Endometrial microvascular endothelial cells (primary cell): Measurements from ENCODE around the gene NEDD8. TPM values are rescaled to one million over a fixed set of nuclear protein-coding genes. Genes with fewer than 3 reads are reported as not detected.

Experiments used
- in situ Hi-C: cut with HindIII; loops from 2 replicates; pipeline ENCODE4 v1.10.0; 2017; ENCODE audit warnings: low sequenced_read_pairs, low pct_unique_long_range_greater_than_20kb; ENCODE audit errors: inconsistent ontology term
- total RNA-seq: library from RNA; depleted of rRNA; stranded (reverse); fragments of >200 nt; gene quantifications from one replicate; pipeline ENCODE4 v1.2.3, GENCODE V29; 2015; ENCODE audit errors: inconsistent ontology term

The NEDD8 gene
- total RNA-seq, 1 donor from 2014 or later = 193 TPM

GRCh38 chr14:24187539-24187915, 44.6 kb downstream of the NEDD8 start:
- in situ Hi-C loops = no loop called here

- in situ Hi-C loops = no loop called here
These were observed 45.2 kb downstream of the NEDD8 start for GRCh38 chr14:24186831-24187538.

- in situ Hi-C loops = no loop called here
These were observed 46.4 kb downstream of the NEDD8 start for GRCh38 chr14:24185741-24186140.

- in situ Hi-C loops = no loop called here
These were observed 47.1 kb downstream of the NEDD8 start for GRCh38 chr14:24185026-24185425.

GRCh38 chr14:24184104-24184970, 47.8 kb downstream of the NEDD8 start:
- in situ Hi-C loops = no loop called here

GRCh38 chr14:24183014-24183481, 49.1 kb downstream of the NEDD8 start:
- in situ Hi-C loops = no loop called here

- in situ Hi-C loops = no loop called here
These were observed 49.9 kb downstream of the NEDD8 start for GRCh38 chr14:24182110-24182882.

- in situ Hi-C loops = no loop called here
These were observed 50.6 kb downstream of the NEDD8 start for GRCh38 chr14:24181371-24182077.

- in situ Hi-C loops = no loop called here
These were observed 52.0 kb downstream of the NEDD8 start for GRCh38 chr14:24179961-24180796.

- in situ Hi-C loops = no loop called here
These were observed 52.7 kb downstream of the NEDD8 start for GRCh38 chr14:24179294-24179960.

- in situ Hi-C loops = no loop called here
These were observed 53.6 kb downstream of the NEDD8 start for GRCh38 chr14:24178399-24179178.

- in situ Hi-C loops = no loop called here
These were observed 54.3 kb downstream of the NEDD8 start for GRCh38 chr14:24177891-24178290.

GRCh38 chr14:24177041-24177825, 54.9 kb downstream of the NEDD8 start:
- in situ Hi-C loops = no loop called here

- in situ Hi-C loops = no loop called here
These were observed 55.6 kb downstream of the NEDD8 start for GRCh38 chr14:24176599-24176998.

GRCh38 chr14:24172871-24173281, 59.3 kb downstream of the NEDD8 start:
- in situ Hi-C loops = no loop called here

- in situ Hi-C loops = no loop called here
These were observed 59.8 kb downstream of the NEDD8 start for GRCh38 chr14:24172261-24172860.
